AG09319 (cell line): ENCODE data around the gene FAM171A2.

Experiments used
- DNase-seq: peaks from one replicate; pipeline ENCODE4 v3.0.0-alpha.2; 2010; ENCODE audit warnings: low read depth; ENCODE audit errors: extremely low read depth
- CTCF ChIP-seq: IDR thresholded peaks from 2 replicates; pipeline ENCODE4 v1.5.1; 2011; ENCODE audit warnings: low read depth, mild to moderate bottlenecking, inconsistent platforms, low read length, moderate library complexity

The FAM171A2 gene

DNA sequence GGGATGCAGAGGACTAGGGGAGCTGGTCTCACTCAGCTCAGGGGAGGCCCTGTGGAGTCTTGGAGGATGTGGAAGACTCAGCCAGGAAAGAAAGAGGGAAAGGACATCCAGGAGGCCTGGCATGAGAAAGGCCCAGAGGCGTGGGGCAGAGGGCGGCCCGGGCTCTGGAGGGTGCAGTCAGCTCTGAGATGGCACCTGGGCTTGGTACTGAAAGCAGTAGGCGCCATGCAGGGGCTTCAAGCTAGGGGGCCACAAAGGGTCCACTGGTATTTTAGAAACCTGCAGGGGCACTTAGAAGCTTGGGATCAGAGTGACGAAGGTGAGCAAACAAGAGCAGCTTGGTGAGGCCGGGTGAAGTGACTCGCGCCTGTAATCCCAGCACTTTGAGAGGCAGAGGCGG is 5.6 kb downstream of the FAM171A2 start:
- no peak for TF ChIP-seq CTCF
- DNase-seq, result no peak

DNA sequence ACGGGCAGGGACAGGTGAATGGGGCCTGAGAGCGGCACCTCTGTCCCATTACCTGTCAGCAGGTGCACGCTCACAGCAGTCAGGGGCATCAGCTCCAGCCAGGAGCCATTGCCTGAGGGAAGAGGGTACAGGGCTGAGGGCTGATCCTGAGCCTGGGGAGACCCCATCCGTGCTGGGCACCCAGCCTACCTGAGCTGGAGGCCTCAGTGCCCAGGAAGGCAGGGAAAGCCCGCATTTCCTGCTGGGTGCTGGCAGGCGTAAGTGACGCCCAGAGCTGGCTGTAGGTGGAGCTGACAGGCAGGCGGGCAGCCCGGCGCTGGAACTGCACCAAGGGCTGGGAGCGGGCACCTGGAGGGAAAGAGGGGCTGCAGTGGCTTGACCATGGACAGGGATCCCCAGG is 7.4 kb downstream of the FAM171A2 start:
- DNase-seq, result no peak
- TF ChIP-seq CTCF, result no peak

DNA sequence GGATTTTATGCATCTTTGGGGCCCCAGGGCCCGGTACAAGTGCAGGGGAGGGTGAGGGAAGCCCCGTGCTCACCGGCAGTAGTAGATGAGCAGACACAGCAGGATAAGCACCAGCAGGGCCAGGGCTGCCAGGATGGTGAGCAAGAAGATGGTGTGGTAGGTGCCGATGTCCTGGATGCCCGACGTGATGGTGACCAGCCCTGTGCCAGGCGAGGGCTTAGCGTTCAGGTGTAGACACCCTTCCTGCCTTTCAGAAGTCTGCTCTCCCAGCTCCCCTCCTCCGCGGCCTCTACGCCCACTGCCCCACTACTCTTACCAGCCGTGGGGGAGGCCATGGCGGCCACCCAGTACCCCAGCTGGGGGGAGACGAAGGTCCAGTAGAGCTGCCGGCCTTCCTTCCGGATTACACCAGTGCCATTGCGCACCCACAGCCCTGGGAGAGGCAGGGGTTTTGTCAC is 8.0 kb downstream of the FAM171A2 start:
- DNase-seq, result no peak
- TF ChIP-seq CTCF, result no peak

DNA sequence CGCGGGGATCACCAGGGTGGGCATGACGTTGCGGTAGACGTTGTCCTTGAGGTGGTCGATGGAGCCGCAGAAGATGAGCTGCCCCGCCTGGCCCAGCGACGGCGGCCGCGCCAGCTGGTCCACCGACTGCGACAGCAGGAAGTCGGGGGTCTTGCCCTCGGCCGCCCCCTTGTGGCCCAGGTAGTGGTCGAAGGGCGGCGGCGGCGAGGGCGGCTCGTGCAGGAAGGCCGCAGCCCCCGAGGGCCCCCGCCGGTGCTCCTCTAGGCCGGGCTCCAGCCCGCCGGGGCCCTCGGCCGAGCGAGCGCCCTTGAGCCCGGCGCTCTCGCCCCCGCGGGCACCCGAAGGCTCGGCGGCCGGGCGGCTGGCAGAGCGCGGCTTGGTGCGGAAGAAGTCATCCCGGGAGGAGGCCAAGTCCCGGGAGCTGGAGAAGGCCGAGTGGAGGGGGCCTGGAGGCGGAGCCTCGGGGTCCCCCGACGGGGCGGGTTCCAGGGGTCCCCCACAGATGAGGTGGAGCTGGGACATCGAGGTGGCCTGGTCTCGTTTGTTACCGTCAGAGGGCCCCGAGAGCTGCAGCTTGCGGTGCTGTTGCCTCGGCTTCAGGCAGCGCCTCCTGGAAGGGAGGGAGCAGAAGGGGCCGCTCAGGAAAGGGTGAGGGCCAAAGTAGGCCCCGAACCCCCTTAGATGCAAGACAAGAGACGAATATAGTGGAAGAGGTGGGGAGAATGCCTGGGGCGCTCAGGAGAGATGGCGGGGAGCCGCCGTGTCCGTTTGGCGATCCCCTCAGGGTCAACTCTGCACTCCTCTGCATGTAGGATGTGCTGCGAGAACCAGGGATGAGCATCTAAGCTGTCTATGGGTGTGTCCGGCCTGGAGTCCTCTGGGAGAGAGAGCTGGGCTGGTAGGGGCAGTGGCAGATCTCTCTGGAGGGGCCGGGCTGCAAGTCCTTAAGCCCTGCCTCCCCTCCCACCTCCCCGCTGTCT is 8.8 kb downstream of the FAM171A2 start:
- peak; percentile 24 for TF ChIP-seq CTCF
- DNase-seq, result no peak

DNA sequence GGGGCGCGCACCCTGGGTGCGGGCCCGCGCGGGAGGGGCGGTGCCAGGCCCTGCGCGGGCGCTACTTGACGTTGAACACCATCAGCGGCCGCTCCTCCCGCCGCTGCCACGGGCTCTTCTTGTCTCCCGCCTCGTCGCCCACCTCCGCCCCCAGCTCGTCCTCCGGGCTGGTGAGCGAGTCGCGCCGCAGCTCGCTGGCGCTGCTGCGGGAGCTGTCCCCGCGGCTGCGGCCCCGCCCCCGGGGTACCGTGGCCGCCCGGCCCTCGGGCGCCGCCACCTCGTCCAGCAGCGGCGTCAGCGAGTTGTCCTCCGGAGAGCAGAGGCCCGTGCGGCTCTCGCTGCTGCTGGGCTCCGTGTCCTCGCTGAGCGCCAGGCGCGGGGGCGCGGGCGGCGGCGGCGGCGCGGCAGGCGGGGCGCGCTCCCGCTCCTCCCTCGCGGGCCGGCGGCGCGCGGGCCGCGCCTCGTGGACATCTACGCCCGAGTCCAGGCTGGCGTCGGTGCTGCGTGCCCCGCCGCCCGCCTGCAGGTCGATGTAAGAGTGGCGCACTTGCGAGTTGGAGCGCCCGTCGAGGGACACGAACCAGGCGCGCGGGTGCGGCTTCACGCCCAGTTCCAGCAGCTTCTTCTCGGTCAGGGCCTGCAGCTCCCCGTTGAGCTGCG is 9.9 kb downstream of the FAM171A2 start:
- TF ChIP-seq CTCF, result no peak
- no peak for DNase-seq

DNA sequence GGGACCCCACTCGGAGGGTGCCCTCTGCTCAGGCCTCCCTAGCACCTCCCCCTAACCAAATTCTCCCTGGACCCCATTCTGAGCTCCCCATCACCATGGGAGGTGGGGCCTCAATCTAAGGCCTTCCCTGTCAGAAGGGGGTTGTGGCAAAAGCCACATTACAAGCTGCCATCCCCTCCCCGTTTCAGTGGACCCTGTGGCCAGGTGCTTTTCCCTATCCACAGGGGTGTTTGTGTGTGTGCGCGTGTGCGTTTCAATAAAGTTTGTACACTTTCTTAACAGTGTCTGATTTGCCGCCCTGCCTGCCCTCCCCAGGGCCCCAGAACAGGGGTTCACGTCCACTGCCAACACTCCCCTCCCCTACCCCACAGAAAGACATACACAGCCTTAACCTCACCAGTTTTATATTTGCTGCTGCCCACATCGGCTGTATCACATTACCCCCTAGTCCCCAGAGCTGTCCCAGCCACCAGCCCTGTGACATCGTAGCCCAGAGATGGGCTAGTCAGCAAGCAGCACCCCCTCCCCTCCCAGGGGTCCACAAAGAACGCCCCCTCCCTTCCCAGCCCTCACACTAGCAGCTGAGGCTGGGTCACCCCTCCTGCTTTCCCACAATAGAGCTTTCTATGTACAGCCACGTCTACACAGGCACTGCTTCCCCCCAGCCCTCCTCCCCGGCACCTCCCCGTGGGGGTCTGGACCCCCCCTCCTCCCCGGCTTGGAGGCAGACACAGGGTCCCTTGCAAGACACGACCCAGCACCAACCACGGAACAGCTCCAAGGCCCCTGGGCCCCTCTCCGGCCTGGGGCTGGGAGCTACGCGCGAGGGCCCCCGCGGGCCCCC is 10.6 kb downstream of the FAM171A2 start:
- TF ChIP-seq CTCF, result no peak
- DNase-seq, result no peak
